K562 (cell line): Measurements from ENCODE around the gene SETD5. TPM values are rescaled to one million over a fixed set of nuclear protein-coding genes. Genes with fewer than 3 reads are reported as not detected.

Experiments
- ATAC-seq: fragments of 200-7000 bp; cut with Tn5 transposase; 3 replicates; pipeline ENCODE4 v1.9.1; 2020; ENCODE audit warnings: moderate library complexity
- BruUV-seq: library from RNA; stranded (reverse); fragments of 400-500 nt; replicated peaks from 2 replicates; lab custom pipeline; 2021; lab: Mats Ljungman, UMichigan
- CTCF ChIA-PET: fragments of 300-600 bp; formaldehyde crosslinking; extraction: SDS; loops from one replicate; lab custom pipeline; 2021; ENCODE audit warnings: low intra/inter-chr PET ratio; lab: Yijun Ruan, JAX
- POLR2A ChIA-PET: fragments of 300-600, 350-650 bp; sonication (Branson Sonifier 250); formaldehyde crosslinking; extraction: SDS; loops from one replicate; lab custom pipeline; 2021; ENCODE audit warnings: antibody characterized with exemption, inconsistent platforms; lab: Yijun Ruan, JAX
- DNase-seq, 4 experiments: peaks; one replicate each; pipeline versions ENCODE4 v3.0.0 to v3.0.0-alpha.2; 2011 to 2018; ENCODE audit warnings: low spot score in 3 of 4, mixed read lengths in 3 of 4; ENCODE audit errors: extremely low read depth in 1 of 4
- FAIRE-seq: peaks from 2 replicates; lab custom pipeline; 2011; peaks lifted over from hg19 to GRCh38; lab: Jason Lieb, UNC
- H2AFZ ChIP-seq: 2 replicates; pipeline ENCODE4 v1.6.0; 2011; ENCODE audit warnings: low read depth, low read length, control low read depth, inconsistent platforms
- H3K27ac ChIP-seq: fragments of 200-600 bp; 3 replicates; pipeline ENCODE4 v1.8.0; 2011; ENCODE audit warnings: low read depth, mild to moderate bottlenecking, control low read depth, inconsistent platforms, low read length, moderate library complexity, mixed read lengths; ENCODE audit errors: extremely low read depth
- H3K27me3 ChIP-seq, 2 experiments: fragments of 300-600 bp in 1 of 2; 2 replicates in 1 of 2; 3 replicates in 1 of 2; pipeline versions ENCODE4 v1.6.0 to v1.8.0; 2011; ENCODE audit warnings: inconsistent platforms in 2 of 2, low read length in 2 of 2, mild to moderate bottlenecking in 1 of 2, mixed read lengths in 1 of 2, moderate library complexity in 1 of 2; ENCODE audit not compliant: control insufficient read depth in 2 of 2, insufficient read depth in 2 of 2
- H3K36me3 ChIP-seq: fragments of 300-600 bp; 3 replicates; pipeline ENCODE4 v1.8.0; 2011; ENCODE audit warnings: mild to moderate bottlenecking, low read length, inconsistent platforms; ENCODE audit not compliant: control insufficient read depth, insufficient read depth
- H3K4me1 ChIP-seq, 2 experiments: fragments of 200-600 bp in 1 of 2; replicated peaks in 1 of 2; 2 replicates in 1 of 2; 3 replicates in 1 of 2; pipeline versions ENCODE4 v1.5.1 to v1.8.0; 2011; ENCODE audit warnings: inconsistent platforms in 2 of 2, low read length in 2 of 2, mild to moderate bottlenecking in 1 of 2, mixed read lengths in 1 of 2, moderate library complexity in 1 of 2; ENCODE audit not compliant: control insufficient read depth in 2 of 2, insufficient read depth in 2 of 2
- H3K4me2 ChIP-seq: 2 replicates; pipeline ENCODE4 v1.6.1; 2011; ENCODE audit warnings: low read length, control low read depth, inconsistent platforms, mixed read lengths; ENCODE audit not compliant: insufficient read depth
- H3K4me3 ChIP-seq: fragments of 200-600 bp; sonication (generic), shearing (Covaris generic); 2 replicates; pipeline ENCODE4 v1.5.1; 2016; ENCODE audit warnings: control low read depth, inconsistent platforms
- H3K79me2 ChIP-seq: fragments of 200-600 bp; 3 replicates; pipeline ENCODE4 v1.8.0; 2011; ENCODE audit warnings: low read length, inconsistent platforms; ENCODE audit not compliant: control insufficient read depth, insufficient read depth
- H3K9ac ChIP-seq, 2 experiments: 2 replicates each; pipeline versions ENCODE4 v1.6.0 to v1.6.1; 2011; ENCODE audit warnings: low read depth in 2 of 2, low read length in 2 of 2, control low read depth in 1 of 2, inconsistent platforms in 1 of 2, mild to moderate bottlenecking in 1 of 2, mixed read lengths in 1 of 2; ENCODE audit not compliant: insufficient read depth in 1 of 2
- H3K9me1 ChIP-seq: one replicate; pipeline ENCODE4 v1.6.0; 2011; ENCODE audit warnings: inconsistent platforms, mild to moderate bottlenecking, low read length, moderate library complexity; ENCODE audit not compliant: control insufficient read depth, insufficient read depth
- H3K9me3 ChIP-seq: replicated peaks from 2 replicates; pipeline ENCODE4 v1.5.1; 2011; ENCODE audit warnings: low read depth, low read length, inconsistent platforms; ENCODE audit not compliant: control insufficient read depth, insufficient read depth
- H4K20me1 ChIP-seq: replicated peaks from 2 replicates; pipeline ENCODE4 v1.6.1; 2011; ENCODE audit warnings: low read length, inconsistent platforms, mixed read lengths; ENCODE audit not compliant: control insufficient read depth, insufficient read depth
- CHD7 ChIP-seq: fragments of 200-600 bp; sonication (generic); IDR thresholded peaks from one replicate; pipeline ENCODE4 v1.6.1; 2012; ENCODE audit warnings: mild to moderate bottlenecking, low read depth, low read length, inconsistent platforms
- NR4A1 ChIP-seq, 2 experiments: fragments of 250-450 bp in 1 of 2; fragments of 450-650 bp in 1 of 2; sonication (Bioruptor Pico) in 1 of 2; IDR thresholded peaks; 2 replicates each; pipeline versions ENCODE4 v1.4.0 to v1.6.1; 2016 to 2020; ENCODE audit warnings: mild to moderate bottlenecking in 2 of 2, missing compliant biosample characterization in 1 of 2, missing genetic modification characterization in 1 of 2, moderate library complexity in 1 of 2
- ZNF589 ChIP-seq: fragments of 200-800 bp; sonication (Bioruptor generic); IDR thresholded peaks from 2 replicates; pipeline ENCODE4 v1.6.1; 2016; ENCODE audit warnings: low read depth, missing genetic modification characterization, missing compliant biosample characterization
- ZNF592 ChIP-seq: fragments of 450-650 bp; IDR thresholded peaks from 2 replicates; pipeline ENCODE4 v1.6.1; 2017; ENCODE audit warnings: antibody characterized with exemption, mild to moderate bottlenecking
- ZNF766 ChIP-seq: fragments of 200-800 bp; sonication (Bioruptor generic); conservative IDR thresholded peaks from 2 replicates; pipeline ENCODE4 v1.6.1; 2016; ENCODE audit warnings: missing genetic modification characterization, missing compliant biosample characterization
- WGBS: fragments of 100-300 bp; shearing (Covaris generic); methylation state at CpG from one replicate; pipeline ENCODE4 v1.1.6; 2016; ENCODE audit warnings: low coverage, mixed read lengths; ENCODE audit not compliant: insufficient coverage; ENCODE audit errors: missing lambda C conversion rate; 5-methylcytosine and 5-hydroxymethylcytosine counted together
- in situ Hi-C: fragments of 300-500 bp; cut with MboI; formaldehyde crosslinking; loops from 4 replicates; pipeline ENCODE4 v1.15.0; 2018; ENCODE audit warnings: inconsistent platforms, mixed read lengths
- intact Hi-C: fragments of 100-400 bp; cut with micrococcal nuclease; formaldehyde crosslinking; loops from 2 replicates; pipeline ENCODE4 v1.14.2; 2022
- polyA plus RNA-seq, 8 experiments: library from polyadenylated mRNA; depleted of rRNA in 4 of 8; stranded (reverse) in 5 of 8; unstranded in 3 of 8; fragments of >200 nt; fragmentation: Nextera tagmentation in 2 of 8; fragmentation: Illumina TruSeq in 1 of 8; extraction: Ambion mirVana in 2 of 8; extraction: Trizol in 1 of 8; gene quantifications; 2 replicates each; pipeline versions ENCODE4 v1.2.1 to v1.2.3, GENCODE V29; 2011 to 2014; ENCODE audit warnings: inconsistent platforms in 1 of 8, missing spikeins in 1 of 8
- total RNA-seq, 7 experiments: library from RNA; depleted of rRNA in 6 of 7; stranded (reverse); fragments of >200 nt in 6 of 7; fragmentation: Illumina TruSeq in 2 of 7; extraction: Trizol in 2 of 7; gene quantifications; 2 replicates each; pipeline versions ENCODE4 v1.2.1 to v1.2.3, GENCODE V29; 2011 to 2021; ENCODE audit warnings: low replicate concordance in 1 of 7

The SETD5 gene
- total and polyA plus RNA-seq, 9 of the 15 experiments (the other 6 are each of a cell fraction or from before 2014, with no cell fraction given): 20.8 to 135 (median 87.2) TPM

- H3K27me3 ChIP-seq: no peaks in the 10 kb centered on the region
- no peak overlapping the region for H3K9ac ChIP-seq
- H3K4me2 ChIP-seq: no peak overlapping the region
- 0 out of 2 replicates have a peak, but pooled peaks cover 6% of the 10 kb centered on the region for H4K20me1 ChIP-seq
- H2AFZ ChIP-seq: no peak overlapping the region
- H3K4me3 ChIP-seq: no peak overlapping the region
- FAIRE-seq (peak; percentile 32), ATAC-seq (peak; percentile 44), DNase-seq (peak in 3 of 4 experiments; percentile 38 to 47 (median 43))
- H3K27ac ChIP-seq: peak overlapping the region; percentile 18; the same call in 1 of the 3 replicates
- 65% methylated on average over 7 of the region's 7 CpGs for WGBS
- BruUV-seq: no TSS peak
- H3K79me2 ChIP-seq: peaks cover 27% of the 10 kb centered on the region; the same call in 2 of the 3 replicates
- H3K36me3 ChIP-seq: peaks cover 98% of the 10 kb centered on the region
- H3K9me3 ChIP-seq: no peaks in the 10 kb centered on the region
- H3K9me1 ChIP-seq: no peaks in the 10 kb centered on the region
- intact Hi-C loops (no loop called here), in situ Hi-C loops (no loop called here)
- H3K4me1 ChIP-seq: peaks cover 0 to 12% of the 10 kb centered on the region in 2 experiments; a peak in 4 of 5 replicates
- CTCF ChIA-PET: no interaction called here
- POLR2A ChIA-PET: interaction anchor here (1.2 to 1.4 kb wide), 3 partner anchors 26 to 106 kb away, joined by 3 to 6 read pairs (median 4); partner anchors contain the start of gene THUMPD3
- TF ChIP-seq CHD7 (no peak), ZNF592 (no peak), ZNF766 (CRISPR knock-in tag) (no peak), ZNF589 (CRISPR knock-in tag) (no peak), NR4A1 (CRISPR knock-in tag; IDR thresholded peaks at IDR 0.05) (no peak), NR4A1 (tag; IDR thresholded peaks at IDR 0.05) (no peak)
These were observed 71.0 kb downstream of the SETD5 start for GRCh38 chr3:9468460-9468859.
